ENCODE results near the gene ADGRF5.

DNA sequence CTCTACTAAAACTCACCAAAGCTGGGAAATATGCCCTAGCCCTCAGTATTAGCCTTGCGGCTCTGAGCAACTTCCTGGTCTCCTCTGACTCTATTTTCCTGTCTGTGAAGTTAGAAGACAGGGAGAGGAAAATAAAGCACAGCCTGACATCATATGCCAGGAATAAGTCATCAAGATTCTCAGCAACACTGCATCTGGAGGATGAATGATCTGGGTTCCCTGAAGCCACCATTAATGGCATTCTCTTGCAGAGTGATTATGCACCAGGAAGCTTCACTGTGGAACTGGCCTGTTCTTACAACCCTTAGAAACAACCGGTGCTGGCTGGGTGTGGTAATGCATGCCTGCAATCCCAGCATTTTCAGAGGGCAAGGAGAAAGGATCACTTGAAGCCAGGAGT lies 12.4 kb downstream of the ADGRF5 start:
- TF ChIP-seq, protein P1, sequence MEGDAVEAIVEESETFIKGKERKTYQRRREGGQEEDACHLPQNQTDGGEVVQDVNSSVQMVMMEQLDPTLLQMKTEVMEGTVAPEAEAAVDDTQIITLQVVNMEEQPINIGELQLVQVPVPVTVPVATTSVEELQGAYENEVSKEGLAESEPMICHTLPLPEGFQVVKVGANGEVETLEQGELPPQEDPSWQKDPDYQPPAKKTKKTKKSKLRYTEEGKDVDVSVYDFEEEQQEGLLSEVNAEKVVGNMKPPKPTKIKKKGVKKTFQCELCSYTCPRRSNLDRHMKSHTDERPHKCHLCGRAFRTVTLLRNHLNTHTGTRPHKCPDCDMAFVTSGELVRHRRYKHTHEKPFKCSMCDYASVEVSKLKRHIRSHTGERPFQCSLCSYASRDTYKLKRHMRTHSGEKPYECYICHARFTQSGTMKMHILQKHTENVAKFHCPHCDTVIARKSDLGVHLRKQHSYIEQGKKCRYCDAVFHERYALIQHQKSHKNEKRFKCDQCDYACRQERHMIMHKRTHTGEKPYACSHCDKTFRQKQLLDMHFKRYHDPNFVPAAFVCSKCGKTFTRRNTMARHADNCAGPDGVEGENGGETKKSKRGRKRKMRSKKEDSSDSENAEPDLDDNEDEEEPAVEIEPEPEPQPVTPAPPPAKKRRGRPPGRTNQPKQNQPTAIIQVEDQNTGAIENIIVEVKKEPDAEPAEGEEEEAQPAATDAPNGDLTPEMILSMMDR (IDR thresholded peaks at IDR 0.05; ENCODE audit: low read length): no peak
- TF ChIP-seq EZH2 (IDR thresholded peaks at IDR 0.05; ENCODE audit: borderline replicate concordance, low read length): no peak
